GM21526 (cell line): ENCODE measurements around the gene COA4.
"Not testable (repeated sequence)": the region's sequence is repeated elsewhere in the genome, so short reads cannot be mapped to it uniquely, and the experiment has no call there.

Experiments used
- ATAC-seq: cut with Tn5 transposase; IDR thresholded peaks from one replicate; pipeline ENCODE4 v1.9.1; 2021; ENCODE audit warnings: moderate library complexity; ENCODE audit not compliant: unreplicated experiment, low FRiP score

Gene COA4

GRCh38 chr11:73876424-73877310, at the start of gene COA4, which contains the start of gene PAAF1:
TSS of gene COA4 (minus strand) at chr11:73876846. CDS start at chr11:73873378, 3,468 bp downstream.
TSS of gene PAAF1 (plus strand) at chr11:73876999. CDS start at chr11:73877022, 23 bp downstream.
- peak; percentile 93 for ATAC-seq

GRCh38 chr11:73921180-73921579, 44.5 kb upstream of the COA4 start:
- no peak for ATAC-seq

GRCh38 chr11:73916435-73916834, 39.8 kb upstream of the COA4 start:
- ATAC-seq = no peak

- ATAC-seq = no peak
Measured at GRCh38 chr11:73914284-73914683, 37.6 kb upstream of the COA4 start.

GRCh38 chr11:73913472-73913871, 36.8 kb upstream of the COA4 start:
- no peak for ATAC-seq

- ATAC-seq = no peak
Measured at GRCh38 chr11:73912026-73912425, 35.4 kb upstream of the COA4 start.

DNA sequence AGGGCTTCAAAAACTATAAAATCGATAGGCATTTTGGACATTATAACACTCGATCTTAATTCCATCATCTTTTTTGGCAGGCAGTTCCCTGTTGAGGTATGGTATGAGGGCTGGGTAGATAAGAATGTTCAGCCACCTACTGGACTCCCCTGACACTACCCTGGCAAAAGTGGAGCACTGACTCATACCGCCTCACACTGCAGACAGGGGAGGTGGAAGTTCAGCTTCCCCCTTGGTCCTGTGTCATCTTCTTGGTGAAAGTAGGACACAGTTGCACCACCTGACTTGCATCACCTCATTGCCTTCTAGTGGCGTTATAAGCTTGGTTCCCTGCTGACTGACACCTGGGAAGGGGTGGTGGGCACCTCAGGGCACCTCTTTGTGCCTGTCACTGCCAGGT, 30.5 kb upstream of the COA4 start:
- no peak for ATAC-seq

DNA sequence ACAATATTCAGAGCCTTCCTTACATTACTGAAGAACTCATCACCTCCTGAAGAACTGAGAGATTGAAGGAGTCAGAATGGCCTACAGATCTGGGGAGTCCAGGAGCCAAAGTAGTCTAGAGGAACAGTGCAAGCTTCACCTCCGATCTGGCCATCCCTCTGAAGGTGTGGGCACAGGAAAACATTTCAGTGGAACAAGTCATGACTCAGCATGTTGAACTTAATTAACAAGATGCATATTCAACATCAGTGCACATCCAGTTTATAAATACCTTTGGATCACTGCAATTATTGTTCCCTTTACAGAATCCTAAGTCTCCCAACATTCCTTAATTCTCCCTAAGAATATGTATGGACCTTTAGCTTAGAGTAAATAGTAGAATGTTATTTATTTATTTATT, 25.7 kb upstream of the COA4 start:
- ATAC-seq = no peak

DNA sequence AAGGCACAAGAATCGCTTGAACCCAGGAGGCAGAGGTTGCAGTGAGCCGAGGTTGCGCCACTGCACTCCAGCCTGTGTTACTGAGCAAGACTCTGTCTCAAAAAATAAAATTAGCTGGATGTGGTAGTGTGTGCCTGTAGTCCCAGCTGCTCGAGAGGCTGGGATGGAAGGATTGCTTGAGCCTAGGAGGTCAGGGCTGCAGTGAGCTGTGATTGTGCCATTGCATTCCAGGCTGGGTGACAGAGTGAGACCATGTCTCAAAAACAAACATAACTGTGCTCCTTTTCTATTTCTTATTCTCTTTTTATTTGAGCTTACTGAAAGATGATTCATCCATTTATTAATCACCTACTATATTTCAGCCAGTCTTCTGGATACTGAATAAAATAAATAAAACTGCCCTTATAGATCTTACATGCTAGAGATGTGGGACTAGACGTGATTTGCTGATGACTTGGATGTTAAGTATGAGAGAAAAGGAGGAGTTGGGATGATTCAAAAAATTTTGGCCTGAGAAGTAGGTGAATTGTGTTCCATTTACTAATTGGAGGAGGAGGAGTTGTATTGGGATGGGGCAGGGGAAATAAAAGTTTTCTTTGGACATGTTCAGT, 18.2 kb upstream of the COA4 start:
- no peak for ATAC-seq

DNA sequence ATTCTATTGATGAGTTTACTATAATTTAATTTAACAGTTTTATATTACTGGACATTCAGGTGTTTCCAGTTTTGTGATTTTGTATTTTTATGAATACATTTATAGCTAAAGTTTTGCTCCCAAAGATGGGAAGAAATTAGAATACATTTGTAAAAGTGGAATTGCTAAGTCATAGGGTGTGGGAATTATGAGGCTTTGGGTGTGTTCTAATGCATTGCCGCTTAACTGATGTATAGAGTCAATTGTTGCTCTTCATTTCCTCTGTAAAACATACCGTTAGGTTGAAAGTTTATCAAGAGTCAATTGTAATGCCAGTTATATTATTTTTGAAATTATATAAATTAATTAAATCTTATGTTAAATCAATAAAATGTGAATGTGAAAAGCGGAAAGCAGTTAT, 16.4 kb upstream of the COA4 start:
- ATAC-seq = no peak

DNA sequence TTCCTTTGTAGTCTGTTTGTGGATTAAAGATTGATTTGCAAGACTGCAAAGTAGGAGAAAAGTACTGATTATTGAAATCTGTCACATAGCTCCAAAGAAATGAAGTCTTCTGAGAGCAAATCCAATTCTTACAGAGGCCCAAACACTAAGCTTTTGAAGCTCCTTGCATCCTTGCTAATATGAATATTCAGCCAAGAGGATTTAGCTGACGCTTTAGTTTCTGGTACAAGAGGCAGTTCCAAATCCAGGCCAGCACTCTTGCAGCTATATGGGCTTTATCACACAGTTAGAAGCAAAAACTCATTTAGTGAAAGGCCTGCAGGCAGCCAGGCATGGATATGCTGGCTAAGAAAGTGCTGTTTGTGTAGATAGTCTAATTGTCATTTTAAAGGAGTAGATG, 12.9 kb upstream of the COA4 start:
- ATAC-seq = no peak

GRCh38 chr11:73889019-73889418, 12.4 kb upstream of the COA4 start:
- ATAC-seq = no peak

DNA sequence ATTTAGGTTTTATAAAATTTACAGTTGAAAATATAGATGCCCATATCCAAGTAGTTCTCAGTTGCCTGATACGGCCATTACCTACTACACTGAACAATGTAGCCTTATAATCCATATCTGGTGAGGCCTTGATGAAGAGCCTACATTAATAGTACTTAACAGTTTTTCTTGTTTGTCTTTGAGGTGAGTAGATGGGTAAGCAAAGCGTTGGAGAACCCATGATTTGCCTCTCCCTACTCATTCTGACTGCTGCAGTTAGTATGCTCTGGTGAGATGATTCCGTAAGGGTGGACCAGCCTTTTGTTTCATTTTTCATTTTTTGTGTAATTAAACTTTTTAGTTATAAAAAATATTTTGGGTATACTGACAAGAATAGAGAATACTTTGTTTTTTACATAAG, 11.6 kb upstream of the COA4 start:
- ATAC-seq = no peak

DNA sequence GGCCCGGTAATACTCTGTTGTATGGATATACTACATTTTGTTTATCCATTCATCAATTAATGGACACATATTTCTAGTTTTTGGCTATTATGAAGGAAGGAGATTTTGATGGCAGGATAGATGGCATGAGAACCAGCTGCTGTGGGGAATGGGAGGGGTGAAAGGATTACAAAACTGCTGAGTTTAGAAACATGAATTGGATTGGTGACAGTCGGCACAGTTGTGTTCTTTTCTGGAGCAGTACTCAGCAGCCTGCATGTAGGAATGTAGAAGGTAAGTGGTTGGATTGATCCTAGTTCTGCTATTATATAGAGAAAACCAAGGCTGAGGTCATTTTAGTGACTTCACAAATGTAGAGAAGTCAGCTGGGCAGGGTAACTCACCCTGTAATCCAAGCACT, 7.2 kb upstream of the COA4 start:
- ATAC-seq = no peak

GRCh38 chr11:73880449-73880848, 3.8 kb upstream of the COA4 start:
- not testable (repeated sequence) for ATAC-seq

- no peak for ATAC-seq
Measured at GRCh38 chr11:73878771-73879170, 2.1 kb upstream of the COA4 start.

DNA sequence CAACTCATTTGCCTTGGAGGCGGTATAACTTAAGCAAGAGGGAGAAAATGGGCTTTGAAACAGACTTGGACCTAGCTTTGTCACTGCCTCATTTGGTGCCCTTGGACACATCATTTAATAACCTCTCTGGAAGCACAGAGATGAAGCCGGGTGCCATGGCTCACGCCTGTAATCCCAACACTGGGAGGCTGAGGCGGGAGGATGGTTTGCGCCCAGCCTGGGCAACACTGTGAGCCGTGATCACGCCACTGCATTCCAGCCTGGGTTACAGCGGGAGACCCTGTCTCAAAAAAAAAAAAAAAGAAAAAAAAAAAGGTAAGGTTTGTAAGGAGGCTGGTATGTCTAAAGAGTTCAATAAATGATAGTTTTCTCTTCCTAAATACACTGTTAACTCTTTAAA, 806 bp downstream of the COA4 start:
- ATAC-seq = no peak

GRCh38 chr11:73875380-73875779, 1.3 kb downstream of the COA4 start:
- no peak for ATAC-seq

GRCh38 chr11:73872749-73873357, 3.8 kb downstream of the COA4 start:
- ATAC-seq = no peak

- ATAC-seq = no peak
Measured at GRCh38 chr11:73870261-73870660, 6.4 kb downstream of the COA4 start.

DNA sequence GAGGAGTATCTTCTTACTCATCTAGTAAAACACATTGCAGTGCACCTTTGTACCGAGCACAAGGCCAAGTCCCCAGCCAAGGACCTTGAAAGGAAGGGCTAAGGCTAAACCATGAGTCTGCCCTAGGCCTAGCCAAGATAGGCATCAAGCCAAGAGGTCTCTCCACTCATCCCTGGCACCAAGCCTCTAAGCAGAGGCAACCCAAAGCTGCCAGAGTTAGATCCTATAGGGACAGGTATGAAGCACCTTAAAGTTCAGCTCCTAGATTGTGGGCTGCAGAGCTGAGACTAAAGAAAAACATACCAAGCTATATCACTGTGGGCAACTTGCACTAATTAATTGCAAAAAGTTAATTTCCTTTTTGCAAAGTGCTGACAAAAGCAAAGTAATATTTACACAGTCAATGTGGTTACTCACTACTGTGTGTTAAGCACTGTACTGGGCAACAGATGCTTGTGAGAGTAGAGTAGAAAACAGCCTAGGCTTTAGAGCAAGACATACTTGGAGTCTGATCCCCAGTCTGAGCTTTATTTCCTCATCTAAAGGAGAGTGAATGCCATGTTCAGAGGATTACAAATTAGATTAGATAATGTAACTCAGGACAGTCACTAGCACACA, 7.2 kb downstream of the COA4 start:
- no peak for ATAC-seq
